Upper lobe of left lung (tissue), 4 donors: ENCODE data around the gene CAMKV.

Source experiments
- CTCF ChIP-seq, 6 experiments: fragments of 450-650 bp in 4 of 6; fragments of 200-600 bp in 2 of 6; sonication (generic) in 2 of 6; IDR thresholded peaks; one replicate each; pipeline ENCODE4 v1.5.1; 2016 to 2019; ENCODE audit warnings: antibody characterized with exemption in 6 of 6
- EP300 ChIP-seq, 4 donors: sonication (generic); formaldehyde crosslinking; IDR thresholded peaks; one replicate each; pipeline ENCODE4 v1.5.1; 2017; ENCODE audit warnings: antibody characterized with exemption in 4 of 4, control low read depth in 2 of 4
- POLR2A ChIP-seq, 4 donors: fragments of 450-650 bp; IDR thresholded peaks; one replicate each; pipeline ENCODE4 v1.5.1; 2016 to 2017; ENCODE audit warnings: antibody characterized with exemption in 4 of 4, mild to moderate bottlenecking in 2 of 4

GRCh38 chr3:49878686-49879085 lies 9.0 kb upstream of the CAMKV start:
- TF ChIP-seq CTCF (IDR thresholded peaks at IDR 0.05) (no peak), POLR2A (IDR thresholded peaks at IDR 0.05) (no peak), EP300 (IDR thresholded peaks at IDR 0.05) (no peak)
